ENCODE data around the gene LRRC15. TPM values are rescaled to one million over a fixed set of nuclear protein-coding genes. Genes with fewer than 3 reads are reported as not detected.

LRRC15 gene
- total and polyA plus RNA-seq, 4 experiments from 2014 or later: not detected

GRCh38 chr3:194315088-194315964 lies 54.2 kb downstream of the LRRC15 start:
- peaks cover 5 to 10% (median 8%) of the 10 kb centered on the region in 4 donors for H3K4me1 Mint-ChIP-seq
- ChIA-PET POLR2A (ENCODE audit: partially characterized antibody) (interaction anchor here (0.6 to 1.4 kb wide), 3 partner anchors 323 to 650 kb away, joined by 3 to 9 read pairs (median 3); no protein-coding TSS in a partner anchor), CTCF (ENCODE audit: partially characterized antibody) (interaction anchor here (0.6 to 5.7 kb wide), 40 partner anchors 8 to 1498 kb away, joined by 3 to 135 read pairs (median 4); partner anchors contain the start of gene GP5)
- Histone ChIP-seq H3K4me1 (ENCODE audit: insufficient read depth, low read length) (peaks cover 13% of the 10 kb centered on the region), H3K9me3 (ENCODE audit: control insufficient read depth in 1 of 2, low read length in 2 of 2) (peaks cover 0 to 8% of the 10 kb centered on the region in 2 donors), H3K27ac (ENCODE audit: low read depth, low read length) (no peak overlapping the region), H3K4me3 (ENCODE audit: low read length in 2 of 2) (peak overlapping the region; percentile 61 to 62), H3K36me3 (ENCODE audit: insufficient read depth, low read length) (no peaks in the 10 kb centered on the region), H3K27me3 (ENCODE audit: insufficient read depth, low read length) (no peaks in the 10 kb centered on the region)
- H3K27me3 Mint-ChIP-seq: peaks cover 5 to 12% of the 10 kb centered on the region in 2 donors
- intact Hi-C loops (cut with micrococcal nuclease): loop anchor here (1.0 to 10.0 kb wide), 7 partner anchors 187 to 1848 kb away; no protein-coding TSS in a partner anchor
- peak overlapping the region; percentile 64 to 90 (median 83) for H3K4me3 Mint-ChIP-seq
- H3K36me3 Mint-ChIP-seq: peaks cover 0 to 3% of the 10 kb centered on the region in 2 donors
- H3K9me3 Mint-ChIP-seq: peaks cover 2 to 11% (median 6%) of the 10 kb centered on the region in 8 donors
- DNase-seq: peak; percentile 74 to 81 (median 77)
- peak overlapping the region in 6 of 7 donors; percentile 13 to 80 (median 54) for H3K27ac Mint-ChIP-seq

- peaks cover 0 to 3% of the 10 kb centered on the region in 2 donors for H3K36me3 Mint-ChIP-seq
- H3K27ac ChIP-seq (ENCODE audit: low read depth, low read length): no peak overlapping the region
- CTCF ChIA-PET (ENCODE audit: partially characterized antibody): interaction anchor here (0.7 to 5.4 kb wide), 6 partner anchors 178 to 649 kb away, joined by 3 to 73 read pairs (median 8); no protein-coding TSS in a partner anchor
- H3K4me3 Mint-ChIP-seq: peak overlapping the region in 7 of 8 donors; percentile 25 to 90 (median 75)
- peaks cover 5 to 10% (median 8%) of the 10 kb centered on the region in 4 donors for H3K4me1 Mint-ChIP-seq
- no peaks in the 10 kb centered on the region for H3K27me3 ChIP-seq (ENCODE audit: insufficient read depth, low read length)
- H3K27ac Mint-ChIP-seq: peak overlapping the region in 1 of 7 donors; percentile 14
- intact Hi-C loops (cut with micrococcal nuclease): loop anchor here (1.0 to 10.0 kb wide), 7 partner anchors 186 to 1847 kb away; no protein-coding TSS in a partner anchor
- H3K9me3 ChIP-seq (ENCODE audit: control insufficient read depth in 1 of 2, low read length in 2 of 2): peaks cover 0 to 8% of the 10 kb centered on the region in 2 donors
- peaks cover under 1 to 8% (median 6%) of the 10 kb centered on the region in 8 donors for H3K9me3 Mint-ChIP-seq
- H3K4me1 ChIP-seq (ENCODE audit: insufficient read depth, low read length): peaks cover 13% of the 10 kb centered on the region
- no peak for DNase-seq
- no peak overlapping the region for H3K4me3 ChIP-seq (ENCODE audit: low read length in 2 of 2)
- H3K27me3 Mint-ChIP-seq: peaks cover 5 to 11% of the 10 kb centered on the region in 2 donors
- POLR2A ChIA-PET (ENCODE audit: partially characterized antibody): no interaction called here
- H3K36me3 ChIP-seq (ENCODE audit: insufficient read depth, low read length): no peaks in the 10 kb centered on the region
Measured at GRCh38 chr3:194314388-194315068, 55.0 kb downstream of the LRRC15 start.

- Histone ChIP-seq H3K4me3 (ENCODE audit: low read length in 2 of 2) (no peak overlapping the region), H3K4me1 (ENCODE audit: insufficient read depth, low read length) (peaks cover 13% of the 10 kb centered on the region), H3K9me3 (ENCODE audit: control insufficient read depth in 1 of 2, low read length in 2 of 2) (peaks cover 0 to 4% of the 10 kb centered on the region in 2 donors), H3K27me3 (ENCODE audit: insufficient read depth, low read length) (no peaks in the 10 kb centered on the region), H3K36me3 (ENCODE audit: insufficient read depth, low read length) (no peaks in the 10 kb centered on the region), H3K27ac (ENCODE audit: low read depth, low read length) (no peak overlapping the region)
- H3K27ac Mint-ChIP-seq: no peak overlapping the region
- ChIA-PET POLR2A (ENCODE audit: partially characterized antibody) (no interaction called here), CTCF (ENCODE audit: partially characterized antibody) (interaction anchor here (0.6 to 5.4 kb wide), 8 partner anchors 58 to 650 kb away, joined by 3 to 31 read pairs (median 3); no protein-coding TSS in a partner anchor)
- peak overlapping the region in 2 of 8 donors; percentile 15 to 25 for H3K4me3 Mint-ChIP-seq
- peaks cover 5 to 8% of the 10 kb centered on the region in 2 donors for H3K27me3 Mint-ChIP-seq
- intact Hi-C loops (cut with micrococcal nuclease): loop anchor here (2.0 to 10.0 kb wide), 3 partner anchors 185 to 1499 kb away; no protein-coding TSS in a partner anchor
- DNase-seq: no peak
- peaks cover 0 to 1% (median under 1%) of the 10 kb centered on the region in 8 donors for H3K9me3 Mint-ChIP-seq
- no peaks in the 10 kb centered on the region for H3K36me3 Mint-ChIP-seq
- peaks cover 8 to 14% (median 12%) of the 10 kb centered on the region in 4 donors for H3K4me1 Mint-ChIP-seq
Measured at GRCh38 chr3:194313560-194314387, 55.8 kb downstream of the LRRC15 start.

- H3K36me3 ChIP-seq (ENCODE audit: insufficient read depth, low read length): no peaks in the 10 kb centered on the region
- Mint-ChIP-seq H3K36me3 (no peaks in the 10 kb centered on the region), H3K27me3 (peaks cover 5 to 8% of the 10 kb centered on the region in 2 donors), H3K4me3 (peak overlapping the region in 2 of 8 donors; percentile 37 to 49), H3K27ac (no peak overlapping the region), H3K9me3 (no peaks in the 10 kb centered on the region), H3K4me1 (peaks cover 9 to 18% (median 15%) of the 10 kb centered on the region in 4 donors)
- no peak for DNase-seq
- ChIA-PET POLR2A (ENCODE audit: partially characterized antibody) (no interaction called here), CTCF (ENCODE audit: partially characterized antibody) (interaction anchor here (1.0 to 5.4 kb wide), 4 partner anchors 57 to 649 kb away, joined by 3 to 31 read pairs (median 4); no protein-coding TSS in a partner anchor)
- intact Hi-C loops (cut with micrococcal nuclease): loop anchor here (10.0 kb wide), 2 partner anchors 848 to 1498 kb away; no protein-coding TSS in a partner anchor
- peaks cover 20% of the 10 kb centered on the region for H3K4me1 ChIP-seq (ENCODE audit: insufficient read depth, low read length)
- H3K27me3 ChIP-seq (ENCODE audit: insufficient read depth, low read length): no peaks in the 10 kb centered on the region
- H3K9me3 ChIP-seq (ENCODE audit: control insufficient read depth in 1 of 2, low read length in 2 of 2): no peaks in the 10 kb centered on the region
- H3K4me3 ChIP-seq (ENCODE audit: low read length in 2 of 2): no peak overlapping the region
- H3K27ac ChIP-seq (ENCODE audit: low read depth, low read length): no peak overlapping the region
Measured at GRCh38 chr3:194312743-194313281, 56.7 kb downstream of the LRRC15 start.

GRCh38 chr3:194312186-194312742 lies 57.3 kb downstream of the LRRC15 start:
- Mint-ChIP-seq H3K4me1 (peaks cover 15 to 20% (median 16%) of the 10 kb centered on the region in 4 donors), H3K36me3 (no peaks in the 10 kb centered on the region), H3K4me3 (peak overlapping the region in 1 of 8 donors; percentile 49), H3K9me3 (no peaks in the 10 kb centered on the region), H3K27me3 (peaks cover 5% of the 10 kb centered on the region in 2 donors), H3K27ac (peak overlapping the region in 1 of 7 donors; percentile 29)
- CTCF ChIA-PET (ENCODE audit: partially characterized antibody): interaction anchor here (1.4 to 5.4 kb wide), 2 partner anchors 56 to 647 kb away, joined by 3 to 31 read pairs; no protein-coding TSS in a partner anchor
- Histone ChIP-seq H3K27me3 (ENCODE audit: insufficient read depth, low read length) (no peaks in the 10 kb centered on the region), H3K27ac (ENCODE audit: low read depth, low read length) (no peak overlapping the region), H3K4me1 (ENCODE audit: insufficient read depth, low read length) (peaks cover 26% of the 10 kb centered on the region), H3K9me3 (ENCODE audit: control insufficient read depth in 1 of 2, low read length in 2 of 2) (no peaks in the 10 kb centered on the region), H3K36me3 (ENCODE audit: insufficient read depth, low read length) (no peaks in the 10 kb centered on the region), H3K4me3 (ENCODE audit: low read length in 2 of 2) (no peak overlapping the region)
- intact Hi-C loops (cut with micrococcal nuclease): loop anchor here (10.0 kb wide), 2 partner anchors 847 to 1497 kb away; no protein-coding TSS in a partner anchor
- no peak for DNase-seq
- POLR2A ChIA-PET (ENCODE audit: partially characterized antibody): no interaction called here

GRCh38 chr3:194311000-194311399 lies 58.5 kb downstream of the LRRC15 start:
- H3K4me1 ChIP-seq (ENCODE audit: insufficient read depth, low read length): peaks cover 36% of the 10 kb centered on the region
- H3K9me3 ChIP-seq (ENCODE audit: control insufficient read depth in 1 of 2, low read length in 2 of 2): no peaks in the 10 kb centered on the region
- Mint-ChIP-seq H3K27me3 (no peaks in the 10 kb centered on the region), H3K9me3 (no peaks in the 10 kb centered on the region), H3K4me1 (peaks cover 14 to 30% (median 20%) of the 10 kb centered on the region in 4 donors), H3K36me3 (no peaks in the 10 kb centered on the region), H3K27ac (peak overlapping the region in 1 of 7 donors; percentile 43), H3K4me3 (no peak overlapping the region)
- DNase-seq: no peak
- ChIA-PET POLR2A (ENCODE audit: partially characterized antibody) (no interaction called here), CTCF (ENCODE audit: partially characterized antibody) (interaction anchor here (0.9 to 5.4 kb wide), 2 partner anchors 22 to 645 kb away, joined by 3 to 31 read pairs; no protein-coding TSS in a partner anchor)
- H3K4me3 ChIP-seq (ENCODE audit: low read length in 2 of 2): no peak overlapping the region
- H3K27ac ChIP-seq (ENCODE audit: low read depth, low read length): no peak overlapping the region
- intact Hi-C loops (cut with micrococcal nuclease): loop anchor here (10.0 kb wide), 2 partner anchors 846 to 1496 kb away; no protein-coding TSS in a partner anchor
- H3K27me3 ChIP-seq (ENCODE audit: insufficient read depth, low read length): no peaks in the 10 kb centered on the region
- no peaks in the 10 kb centered on the region for H3K36me3 ChIP-seq (ENCODE audit: insufficient read depth, low read length)

Measured in CD4-positive, alpha-beta memory T cell (primary cell).